ENCODE data around the gene MCRIP2.

The MCRIP2 gene

GRCh38 chr16:672371-672770 lies 30.7 kb downstream of the MCRIP2 start:
- DNase-seq = no peak

GRCh38 chr16:672851-673250 lies 31.2 kb downstream of the MCRIP2 start:
- no peak for DNase-seq

- no peak for DNase-seq
Measured at GRCh38 chr16:673399-673991, 31.9 kb downstream of the MCRIP2 start.

- DNase-seq = no peak
Measured at GRCh38 chr16:674214-674881, 32.7 kb downstream of the MCRIP2 start.

GRCh38 chr16:674968-675883 lies 33.6 kb downstream of the MCRIP2 start, which contains the start of gene RHBDL1:
RHBDL1 (plus strand) TSS chr16:675671; CDS start chr16:675791, 120 bp downstream.
- DNase-seq = no peak

GRCh38 chr16:675884-676564 lies 34.4 kb downstream of the MCRIP2 start:
- DNase-seq = no peak

GRCh38 chr16:676565-676902 lies 34.9 kb downstream of the MCRIP2 start:
- DNase-seq = no peak

- DNase-seq = no peak
Measured at GRCh38 chr16:676913-677312, 35.3 kb downstream of the MCRIP2 start.

GRCh38 chr16:677316-678190 lies 35.9 kb downstream of the MCRIP2 start:
- DNase-seq = no peak

- DNase-seq = no peak
Measured at GRCh38 chr16:678209-678857, 36.7 kb downstream of the MCRIP2 start.

GRCh38 chr16:678858-679813 lies 37.5 kb downstream of the MCRIP2 start:
- peak; percentile 84 for DNase-seq

- peak; percentile 97 for DNase-seq
Measured at GRCh38 chr16:679814-680624, 38.4 kb downstream of the MCRIP2 start, which contains the start of gene STUB1. STUB1 (plus strand) TSS chr16:680410; CDS start chr16:680526, 116 bp downstream.

- no peak for DNase-seq
Measured at GRCh38 chr16:680625-680945, 39.0 kb downstream of the MCRIP2 start.

GRCh38 chr16:680967-681745 lies 39.5 kb downstream of the MCRIP2 start:
- DNase-seq = no peak

- DNase-seq = no peak
Measured at GRCh38 chr16:681746-682427, 40.3 kb downstream of the MCRIP2 start.

GRCh38 chr16:682493-683395 lies 41.1 kb downstream of the MCRIP2 start:
- no peak for DNase-seq

All from activated CD8-positive, alpha-beta memory T cell treated with anti-CD3 and anti-CD28 coated beads, Interleukin-2, amount 50 U/mL, for 48 hours (primary cell).